Transverse colon (tissue), 4 donors: ENCODE results near the gene ROGDI. TPM values are rescaled to one million over a fixed set of nuclear protein-coding genes. Genes with fewer than 3 reads are reported as not detected.
A peak's percentile ranks its signal among the peaks of the same experiment; 100 is the strongest.

ENCODE experiments used
- DNase-seq: peaks from one replicate; pipeline ENCODE4 v3.0.0-alpha.2; 2019
- H3K27ac ChIP-seq, 4 donors: fragments of 200-600 bp; sonication (generic); 2 replicates each; pipeline ENCODE4 v1.5.1; 2016 to 2018; ENCODE audit warnings: inconsistent platforms in 4 of 4
- H3K27me3 ChIP-seq: fragments of 200-600 bp; sonication (generic); 2 replicates; pipeline ENCODE4 v1.5.1; 2017; ENCODE audit warnings: inconsistent platforms
- H3K36me3 ChIP-seq, 4 donors: fragments of 200-600 bp; sonication (generic); 2 replicates each; pipeline ENCODE4 v1.5.1; 2017 to 2019; ENCODE audit warnings: inconsistent platforms in 4 of 4
- H3K4me1 ChIP-seq, 4 donors: fragments of 200-600 bp; sonication (generic); 2 replicates each; pipeline ENCODE4 v1.5.1; 2017 to 2020; ENCODE audit warnings: inconsistent platforms in 4 of 4
- H3K4me3 ChIP-seq, 4 donors: fragments of 200-600 bp; sonication (generic); 1 replicate in 1 of 4; 2 replicates in 3 of 4; pipeline versions ENCODE4 v1.5.1 to v1.6.1; 2017 to 2019; ENCODE audit warnings: inconsistent platforms in 4 of 4
- H3K9me3 ChIP-seq, 2 donors: fragments of 200-600 bp; sonication (generic); 2 replicates each; pipeline ENCODE4 v1.5.1; 2017 to 2019; ENCODE audit warnings: inconsistent platforms in 2 of 2
- EP300 ChIP-seq: sonication (generic); formaldehyde crosslinking; IDR thresholded peaks from one replicate; pipeline ENCODE4 v1.6.1; 2017; ENCODE audit warnings: antibody characterized with exemption, low read depth
- POLR2A ChIP-seq: fragments of 450-650 bp; IDR thresholded peaks from one replicate; pipeline ENCODE4 v1.6.1; 2016; ENCODE audit warnings: antibody characterized with exemption, mild to moderate bottlenecking, moderate library complexity
- POLR2AphosphoS5 ChIP-seq, 3 donors: sonication (generic); formaldehyde crosslinking; IDR thresholded peaks; one replicate each; pipeline ENCODE4 v1.6.1; 2016; ENCODE audit warnings: antibody characterized with exemption in 3 of 3
- WGBS, 2 donors: methylation state at CpG; one replicate each; pipeline ENCODE4 v1.1.5; 2018; ENCODE audit warnings: low coverage in 1 of 2; 5-methylcytosine and 5-hydroxymethylcytosine counted together
- in situ Hi-C, 4 donors: fragments of 200-750 bp; cut with MboI; loops; one replicate each; pipeline versions ENCODE4 v1.15.0 to v1.15.1; 2017; ENCODE audit warnings: low sequenced_read_pairs in 3 of 4, low pct_ligation_motif_present in 1 of 4, low pct_unique_long_range_greater_than_20kb in 1 of 4
- intact Hi-C: fragments of 100-400 bp; cut with DNase I; formaldehyde crosslinking; loops from one replicate; pipeline ENCODE4 v1.15.1; 2023; ENCODE audit warnings: low total_unique reads
- total RNA-seq, 4 donors: library from RNA; depleted of rRNA; stranded (reverse); fragments of >200 nt; gene quantifications; one replicate each; pipeline ENCODE4 v1.1.0, GENCODE V29; 2016
- TF ChIP-seq, protein P1 (sequence below), 5 experiments: fragments of 200-600 bp in 3 of 5; fragments of 450-650 bp in 2 of 5; sonication (generic) in 3 of 5; IDR thresholded peaks; 1 replicate in 2 of 5; 2 replicates in 3 of 5; pipeline ENCODE4 v1.5.1; 2016 to 2017; ENCODE audit warnings: antibody characterized with exemption in 5 of 5, inconsistent platforms in 3 of 5, mild to moderate bottlenecking in 2 of 5, moderate library complexity in 1 of 5

Gene ROGDI
- total RNA-seq, 4 donors from 2014 or later, result 28.1 to 75.2 (median 43.7) TPM

GRCh38 chr16:4765511-4766474 is 36.6 kb downstream of the ROGDI start:
- TF ChIP-seq, protein P1, sequence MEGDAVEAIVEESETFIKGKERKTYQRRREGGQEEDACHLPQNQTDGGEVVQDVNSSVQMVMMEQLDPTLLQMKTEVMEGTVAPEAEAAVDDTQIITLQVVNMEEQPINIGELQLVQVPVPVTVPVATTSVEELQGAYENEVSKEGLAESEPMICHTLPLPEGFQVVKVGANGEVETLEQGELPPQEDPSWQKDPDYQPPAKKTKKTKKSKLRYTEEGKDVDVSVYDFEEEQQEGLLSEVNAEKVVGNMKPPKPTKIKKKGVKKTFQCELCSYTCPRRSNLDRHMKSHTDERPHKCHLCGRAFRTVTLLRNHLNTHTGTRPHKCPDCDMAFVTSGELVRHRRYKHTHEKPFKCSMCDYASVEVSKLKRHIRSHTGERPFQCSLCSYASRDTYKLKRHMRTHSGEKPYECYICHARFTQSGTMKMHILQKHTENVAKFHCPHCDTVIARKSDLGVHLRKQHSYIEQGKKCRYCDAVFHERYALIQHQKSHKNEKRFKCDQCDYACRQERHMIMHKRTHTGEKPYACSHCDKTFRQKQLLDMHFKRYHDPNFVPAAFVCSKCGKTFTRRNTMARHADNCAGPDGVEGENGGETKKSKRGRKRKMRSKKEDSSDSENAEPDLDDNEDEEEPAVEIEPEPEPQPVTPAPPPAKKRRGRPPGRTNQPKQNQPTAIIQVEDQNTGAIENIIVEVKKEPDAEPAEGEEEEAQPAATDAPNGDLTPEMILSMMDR (IDR thresholded peaks at IDR 0.05), result no peak
- H3K27me3 ChIP-seq, result no peaks in the 10 kb centered on the region
- no peaks in the 10 kb centered on the region for H3K9me3 ChIP-seq
- H3K36me3 ChIP-seq, result peaks cover 0 to 9% (median 4%) of the 10 kb centered on the region in 4 donors
- WGBS, 2 donors, result 81 to 100% methylated on average over 1 to 26 of the region's 26 CpGs
- intact Hi-C loops (loop anchor here (5.0 kb wide), 1 partner anchor 37 kb away; the partner anchor contains the start of gene ROGDI), in situ Hi-C loops (no loop called here)
- DNase-seq, result no peak
- H3K4me1 ChIP-seq, result peaks cover 11 to 37% (median 26%) of the 10 kb centered on the region in 4 donors
- H3K4me3 ChIP-seq, result peak overlapping the region in 3 of 4 donors; percentile 73 to 93 (median 91)
- H3K27ac ChIP-seq, result peak overlapping the region; percentile 91 to 96 (median 93)

DNA sequence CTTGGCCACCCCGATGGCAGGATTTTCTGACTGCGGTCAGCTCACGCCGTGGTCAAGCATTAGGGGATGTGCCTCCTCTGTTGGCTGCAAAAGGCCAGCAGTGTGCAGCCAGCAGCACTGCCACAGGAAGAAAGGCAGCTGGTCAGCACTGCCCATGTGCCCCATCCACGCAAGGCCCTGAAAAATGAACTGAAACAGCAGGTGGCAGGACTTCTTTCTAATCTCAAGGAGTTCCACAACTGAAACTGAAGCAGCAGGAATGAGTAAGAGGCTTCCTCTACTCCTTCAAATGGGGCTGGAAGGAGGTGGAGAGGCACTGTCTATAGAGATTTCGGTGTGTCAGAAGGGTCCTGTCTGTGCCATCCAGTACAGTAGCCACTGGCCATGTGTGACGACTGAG is 38.6 kb downstream of the ROGDI start:
- Histone ChIP-seq H3K27ac (no peak overlapping the region), H3K4me3 (no peak overlapping the region), H3K9me3 (no peaks in the 10 kb centered on the region), H3K27me3 (no peaks in the 10 kb centered on the region), H3K4me1 (peaks cover 11 to 31% (median 25%) of the 10 kb centered on the region in 4 donors), H3K36me3 (peaks cover 0 to 20% (median 10%) of the 10 kb centered on the region in 4 donors)
- TF ChIP-seq EP300, result no peak
- no peak for TF ChIP-seq POLR2AphosphoS5 (IDR thresholded peaks at IDR 0.05)
- TF ChIP-seq, protein P1 (IDR thresholded peaks at IDR 0.05), result no peak
- no peak for TF ChIP-seq POLR2A
- no peak for DNase-seq
- intact Hi-C loops (no loop called here), in situ Hi-C loops (no loop called here)
- WGBS, 2 donors, result 88% methylated on average over 7 of the region's 7 CpGs; no CpG with 5 or more reads in 1 of the 2 donors

GRCh38 chr16:4762205-4762604 is 40.2 kb downstream of the ROGDI start:
- intact Hi-C loops, result no loop called here
- Histone ChIP-seq H3K4me1 (peaks cover 11 to 18% (median 15%) of the 10 kb centered on the region in 4 donors), H3K4me3 (no peak overlapping the region), H3K27ac (no peak overlapping the region), H3K27me3 (no peaks in the 10 kb centered on the region), H3K9me3 (no peaks in the 10 kb centered on the region), H3K36me3 (peaks cover 0 to 28% (median 14%) of the 10 kb centered on the region in 4 donors)
- in situ Hi-C loops, result no loop called here
- WGBS, 2 donors, result 94% methylated on average over 9 of the region's 9 CpGs; no CpG with 5 or more reads in 1 of the 2 donors
- DNase-seq, result no peak
- TF ChIP-seq EP300, result no peak
- TF ChIP-seq POLR2A, result no peak
- TF ChIP-seq, protein P1 (IDR thresholded peaks at IDR 0.05), result no peak
- no peak for TF ChIP-seq POLR2AphosphoS5 (IDR thresholded peaks at IDR 0.05)

GRCh38 chr16:4760221-4760910 is 42.1 kb downstream of the ROGDI start:
- H3K27me3 ChIP-seq, result no peaks in the 10 kb centered on the region
- H3K9me3 ChIP-seq, result no peaks in the 10 kb centered on the region
- DNase-seq, result no peak
- no peak overlapping the region for H3K27ac ChIP-seq
- H3K36me3 ChIP-seq, result peaks cover 0 to 40% (median 16%) of the 10 kb centered on the region in 4 donors
- WGBS, 2 donors, result 88% methylated on average over 23 of the region's 23 CpGs; no CpG with 5 or more reads in 1 of the 2 donors
- intact Hi-C loops (no loop called here), in situ Hi-C loops (no loop called here)
- no peak for TF ChIP-seq POLR2A
- TF ChIP-seq EP300, result no peak
- TF ChIP-seq POLR2AphosphoS5 (IDR thresholded peaks at IDR 0.05), result no peak
- TF ChIP-seq, protein P1 (IDR thresholded peaks at IDR 0.05), result no peak
- no peak overlapping the region for H3K4me3 ChIP-seq
- peaks cover 3 to 7% (median 4%) of the 10 kb centered on the region in 4 donors for H3K4me1 ChIP-seq
